K562 (cell line): Measurements from ENCODE around the gene SEC14L1. TPM values are rescaled to one million over a fixed set of nuclear protein-coding genes. Genes with fewer than 3 reads are reported as not detected.

Experiments used
- NFRKB ChIP-seq: fragments of 450-650 bp; IDR thresholded peaks from 2 replicates; pipeline ENCODE4 v1.6.1; 2016; ENCODE audit warnings: low read depth
- ZNF384 ChIP-seq: IDR thresholded peaks from 2 replicates; pipeline ENCODE4 v1.6.1; 2012; ENCODE audit warnings: low read depth, low read length, improper control_type of control experiment
- polyA plus RNA-seq, 8 experiments: library from polyadenylated mRNA; depleted of rRNA in 4 of 8; stranded (reverse) in 5 of 8; unstranded in 3 of 8; fragments of >200 nt; fragmentation: Nextera tagmentation in 2 of 8; fragmentation: Illumina TruSeq in 1 of 8; extraction: Ambion mirVana in 2 of 8; extraction: Trizol in 1 of 8; gene quantifications; 2 replicates each; pipeline versions ENCODE4 v1.2.1 to v1.2.3, GENCODE V29; 2011 to 2014; ENCODE audit warnings: inconsistent platforms in 1 of 8, missing spikeins in 1 of 8
- total RNA-seq, 7 experiments: library from RNA; depleted of rRNA in 6 of 7; stranded (reverse); fragments of >200 nt in 6 of 7; fragmentation: Illumina TruSeq in 2 of 7; extraction: Trizol in 2 of 7; gene quantifications; 2 replicates each; pipeline versions ENCODE4 v1.2.1 to v1.2.3, GENCODE V29; 2011 to 2021; ENCODE audit warnings: low replicate concordance in 1 of 7
- TF ChIP-seq, protein P1 (sequence below), 2 experiments: fragments of 450-650 bp; formaldehyde crosslinking in 1 of 2; IDR thresholded peaks; 2 replicates each; pipeline versions ENCODE4 v1.4.0 to v1.6.1; 2014 to 2020; ENCODE audit warnings: mild to moderate bottlenecking in 2 of 2, borderline replicate concordance in 1 of 2, low read depth in 1 of 2
- TF ChIP-seq, protein P2 (sequence below): IDR thresholded peaks from 2 replicates; pipeline ENCODE4 v1.6.1; 2011; ENCODE audit warnings: borderline replicate concordance, low read depth, mild to moderate bottlenecking, moderate library complexity, low read length; ENCODE audit not compliant: insufficient read depth, poor library complexity, severe bottlenecking

The SEC14L1 gene
- total and polyA plus RNA-seq, 9 of the 15 experiments (the other 6 are each of a cell fraction or from before 2014, with no cell fraction given): 3.1 to 39.7 (median 15.2) TPM

DNA sequence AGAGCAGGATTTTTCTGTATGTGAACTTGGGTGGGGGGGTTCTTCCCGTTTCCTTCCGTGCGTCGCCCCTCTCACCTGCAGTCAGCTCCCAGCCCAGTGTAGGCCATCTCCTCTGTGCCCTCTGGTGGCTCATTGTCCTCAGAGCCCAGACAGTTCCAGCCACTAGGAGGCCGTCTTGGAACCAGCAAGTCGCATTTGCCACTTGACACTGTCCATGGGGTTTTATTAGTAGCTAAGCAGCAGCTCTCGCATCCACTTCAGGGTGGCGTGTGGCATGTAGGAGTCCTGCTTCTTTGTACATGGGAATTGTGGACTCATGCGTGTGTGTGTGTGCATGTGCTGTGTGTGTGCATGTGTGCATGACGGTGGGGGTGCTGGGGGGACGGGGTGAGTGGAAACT is 74.0 kb downstream of the SEC14L1 start (continued):
- TF ChIP-seq, protein P1, sequence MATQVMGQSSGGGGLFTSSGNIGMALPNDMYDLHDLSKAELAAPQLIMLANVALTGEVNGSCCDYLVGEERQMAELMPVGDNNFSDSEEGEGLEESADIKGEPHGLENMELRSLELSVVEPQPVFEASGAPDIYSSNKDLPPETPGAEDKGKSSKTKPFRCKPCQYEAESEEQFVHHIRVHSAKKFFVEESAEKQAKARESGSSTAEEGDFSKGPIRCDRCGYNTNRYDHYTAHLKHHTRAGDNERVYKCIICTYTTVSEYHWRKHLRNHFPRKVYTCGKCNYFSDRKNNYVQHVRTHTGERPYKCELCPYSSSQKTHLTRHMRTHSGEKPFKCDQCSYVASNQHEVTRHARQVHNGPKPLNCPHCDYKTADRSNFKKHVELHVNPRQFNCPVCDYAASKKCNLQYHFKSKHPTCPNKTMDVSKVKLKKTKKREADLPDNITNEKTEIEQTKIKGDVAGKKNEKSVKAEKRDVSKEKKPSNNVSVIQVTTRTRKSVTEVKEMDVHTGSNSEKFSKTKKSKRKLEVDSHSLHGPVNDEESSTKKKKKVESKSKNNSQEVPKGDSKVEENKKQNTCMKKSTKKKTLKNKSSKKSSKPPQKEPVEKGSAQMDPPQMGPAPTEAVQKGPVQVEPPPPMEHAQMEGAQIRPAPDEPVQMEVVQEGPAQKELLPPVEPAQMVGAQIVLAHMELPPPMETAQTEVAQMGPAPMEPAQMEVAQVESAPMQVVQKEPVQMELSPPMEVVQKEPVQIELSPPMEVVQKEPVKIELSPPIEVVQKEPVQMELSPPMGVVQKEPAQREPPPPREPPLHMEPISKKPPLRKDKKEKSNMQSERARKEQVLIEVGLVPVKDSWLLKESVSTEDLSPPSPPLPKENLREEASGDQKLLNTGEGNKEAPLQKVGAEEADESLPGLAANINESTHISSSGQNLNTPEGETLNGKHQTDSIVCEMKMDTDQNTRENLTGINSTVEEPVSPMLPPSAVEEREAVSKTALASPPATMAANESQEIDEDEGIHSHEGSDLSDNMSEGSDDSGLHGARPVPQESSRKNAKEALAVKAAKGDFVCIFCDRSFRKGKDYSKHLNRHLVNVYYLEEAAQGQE (IDR thresholded peaks at IDR 0.05; ENCODE audit: borderline replicate concordance): peak; percentile 66
- TF ChIP-seq, protein P1 (CRISPR knock-in tag; IDR thresholded peaks at IDR 0.05; ENCODE audit: low read depth): no peak
- TF ChIP-seq ZNF384 (no peak), NFRKB (no peak)
- TF ChIP-seq, protein P2, sequence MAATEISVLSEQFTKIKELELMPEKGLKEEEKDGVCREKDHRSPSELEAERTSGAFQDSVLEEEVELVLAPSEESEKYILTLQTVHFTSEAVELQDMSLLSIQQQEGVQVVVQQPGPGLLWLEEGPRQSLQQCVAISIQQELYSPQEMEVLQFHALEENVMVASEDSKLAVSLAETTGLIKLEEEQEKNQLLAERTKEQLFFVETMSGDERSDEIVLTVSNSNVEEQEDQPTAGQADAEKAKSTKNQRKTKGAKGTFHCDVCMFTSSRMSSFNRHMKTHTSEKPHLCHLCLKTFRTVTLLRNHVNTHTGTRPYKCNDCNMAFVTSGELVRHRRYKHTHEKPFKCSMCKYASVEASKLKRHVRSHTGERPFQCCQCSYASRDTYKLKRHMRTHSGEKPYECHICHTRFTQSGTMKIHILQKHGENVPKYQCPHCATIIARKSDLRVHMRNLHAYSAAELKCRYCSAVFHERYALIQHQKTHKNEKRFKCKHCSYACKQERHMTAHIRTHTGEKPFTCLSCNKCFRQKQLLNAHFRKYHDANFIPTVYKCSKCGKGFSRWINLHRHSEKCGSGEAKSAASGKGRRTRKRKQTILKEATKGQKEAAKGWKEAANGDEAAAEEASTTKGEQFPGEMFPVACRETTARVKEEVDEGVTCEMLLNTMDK: peak; percentile 6
